ENCODE measurements around the gene EZR. TPM values are rescaled to one million over a fixed set of nuclear protein-coding genes. Genes with fewer than 3 reads are reported as not detected.

Gene EZR
- total RNA-seq, 1 experiment from 2014 or later, result 88.5 TPM

DNA sequence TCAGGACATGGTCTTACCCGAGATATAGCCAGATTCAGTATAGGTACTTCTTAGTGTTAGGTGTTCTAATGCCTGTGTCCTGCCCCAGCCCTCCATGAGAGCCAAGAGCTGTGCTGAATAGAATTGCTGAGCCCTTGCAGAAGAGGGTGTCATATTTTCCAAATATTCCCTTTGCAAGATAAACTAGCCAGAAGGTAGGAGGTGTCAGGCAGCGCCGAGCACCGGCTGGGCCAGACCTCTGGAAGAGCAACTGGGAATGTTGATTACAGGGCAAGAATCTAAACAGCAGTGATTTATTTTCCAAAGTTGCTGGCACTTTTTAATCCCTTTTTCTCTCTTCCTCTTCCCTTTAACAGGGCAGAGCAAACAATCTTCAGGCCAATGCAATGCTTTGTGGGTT is 37.1 kb upstream of the EZR start:
- Histone ChIP-seq H3K4me3 (ENCODE audit: low read length) (no peak overlapping the region), H3K4me2 (ENCODE audit: low read depth, low read length, poor library complexity, severe bottlenecking) (no peak overlapping the region), H3K27ac (ENCODE audit: low read length) (no peak overlapping the region), H3K9me3 (ENCODE audit: low read length) (no peaks in the 10 kb centered on the region), H3K4me1 (ENCODE audit: low read length) (peaks cover 20% of the 10 kb centered on the region), H3K36me3 (ENCODE audit: insufficient read depth, low read length) (no peaks in the 10 kb centered on the region), H3K9ac (ENCODE audit: low read length) (no peak overlapping the region), H4K20me1 (ENCODE audit: insufficient read depth, low read depth, low read length) (no peaks in the 10 kb centered on the region), H3K79me2 (ENCODE audit: low read length) (no peaks in the 10 kb centered on the region), H3K27me3 (ENCODE audit: low read length) (no peaks in the 10 kb centered on the region), H2AFZ (ENCODE audit: low read length) (no peak overlapping the region), H3K9me2 (replicated peaks; ENCODE audit: insufficient read depth, low read length) (no peaks in the 10 kb centered on the region)
- DNase-seq, result no peak

DNA sequence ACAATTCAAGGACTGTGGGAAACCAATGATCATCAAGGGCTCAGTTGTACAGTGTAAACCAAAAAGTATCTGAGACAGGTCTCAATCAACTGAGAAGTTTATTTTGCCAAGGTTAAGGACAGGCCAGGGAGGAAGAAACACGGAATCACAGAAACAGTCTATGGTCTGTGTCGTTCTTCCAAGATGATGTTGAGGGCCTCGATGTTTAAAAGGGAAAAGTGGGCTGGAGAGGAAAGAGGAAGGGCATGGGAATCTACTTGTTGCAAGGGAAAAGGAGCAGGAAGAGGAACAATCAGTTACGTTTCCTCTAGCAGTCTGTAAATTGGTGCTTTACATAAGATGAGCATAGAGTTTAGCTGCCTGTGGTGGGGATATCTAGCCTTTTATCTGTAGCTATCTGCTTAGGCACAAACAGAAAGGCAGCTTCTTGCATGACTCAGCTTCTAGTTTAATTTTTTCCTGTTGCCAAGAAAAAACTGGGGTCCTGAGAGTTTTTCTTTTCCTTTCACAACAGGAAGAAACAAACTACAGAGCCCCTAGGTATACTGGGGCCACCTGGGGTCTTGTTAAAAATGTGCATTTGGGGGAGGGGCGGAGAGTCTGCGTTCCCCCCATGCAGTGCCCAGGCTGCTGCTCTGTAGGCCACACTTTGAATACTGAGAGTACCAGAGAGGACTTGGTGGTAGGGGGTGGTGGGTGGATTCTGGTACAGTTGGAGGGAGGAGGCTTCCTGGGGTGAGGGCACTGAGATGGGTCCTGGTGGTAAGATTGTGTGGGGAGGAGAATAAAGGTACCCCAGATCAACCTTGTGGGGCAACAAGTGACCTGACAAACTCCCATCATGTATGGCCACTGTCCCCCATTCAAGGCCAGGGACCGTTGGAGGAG is 35.3 kb upstream of the EZR start:
- Histone ChIP-seq H3K27ac (ENCODE audit: low read length) (no peak overlapping the region), H3K36me3 (ENCODE audit: insufficient read depth, low read length) (no peaks in the 10 kb centered on the region), H4K20me1 (ENCODE audit: insufficient read depth, low read depth, low read length) (no peaks in the 10 kb centered on the region), H3K9me3 (ENCODE audit: low read length) (no peaks in the 10 kb centered on the region), H3K27me3 (ENCODE audit: low read length) (no peaks in the 10 kb centered on the region), H3K4me2 (ENCODE audit: low read depth, low read length, poor library complexity, severe bottlenecking) (no peak overlapping the region), H3K9me2 (replicated peaks; ENCODE audit: insufficient read depth, low read length) (no peaks in the 10 kb centered on the region), H3K9ac (ENCODE audit: low read length) (no peak overlapping the region), H3K4me1 (ENCODE audit: low read length) (peaks cover 32% of the 10 kb centered on the region), H3K4me3 (ENCODE audit: low read length) (no peak overlapping the region), H3K79me2 (ENCODE audit: low read length) (no peaks in the 10 kb centered on the region), H2AFZ (ENCODE audit: low read length) (peak overlapping the region; percentile 1; the same call in 1 of the 2 replicates)
- DNase-seq, result no peak

DNA sequence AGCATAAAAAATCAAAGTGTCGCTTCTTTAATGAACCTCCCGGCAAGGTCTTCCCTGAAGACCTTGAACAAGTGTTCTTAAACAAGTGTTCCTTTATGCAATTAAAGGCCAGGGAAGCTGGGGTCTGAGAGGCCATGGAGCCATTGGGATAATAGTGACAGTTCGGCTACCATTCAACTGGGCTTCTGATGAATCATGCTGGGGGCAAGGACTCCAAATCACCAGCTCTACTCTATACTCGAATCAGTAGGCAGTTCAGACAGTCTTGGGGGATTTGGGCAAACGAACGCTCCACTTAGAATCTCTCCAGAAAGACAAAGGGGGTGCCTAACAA is 34.7 kb upstream of the EZR start:
- H3K4me1 ChIP-seq (ENCODE audit: low read length), result peaks cover 32% of the 10 kb centered on the region

DNA sequence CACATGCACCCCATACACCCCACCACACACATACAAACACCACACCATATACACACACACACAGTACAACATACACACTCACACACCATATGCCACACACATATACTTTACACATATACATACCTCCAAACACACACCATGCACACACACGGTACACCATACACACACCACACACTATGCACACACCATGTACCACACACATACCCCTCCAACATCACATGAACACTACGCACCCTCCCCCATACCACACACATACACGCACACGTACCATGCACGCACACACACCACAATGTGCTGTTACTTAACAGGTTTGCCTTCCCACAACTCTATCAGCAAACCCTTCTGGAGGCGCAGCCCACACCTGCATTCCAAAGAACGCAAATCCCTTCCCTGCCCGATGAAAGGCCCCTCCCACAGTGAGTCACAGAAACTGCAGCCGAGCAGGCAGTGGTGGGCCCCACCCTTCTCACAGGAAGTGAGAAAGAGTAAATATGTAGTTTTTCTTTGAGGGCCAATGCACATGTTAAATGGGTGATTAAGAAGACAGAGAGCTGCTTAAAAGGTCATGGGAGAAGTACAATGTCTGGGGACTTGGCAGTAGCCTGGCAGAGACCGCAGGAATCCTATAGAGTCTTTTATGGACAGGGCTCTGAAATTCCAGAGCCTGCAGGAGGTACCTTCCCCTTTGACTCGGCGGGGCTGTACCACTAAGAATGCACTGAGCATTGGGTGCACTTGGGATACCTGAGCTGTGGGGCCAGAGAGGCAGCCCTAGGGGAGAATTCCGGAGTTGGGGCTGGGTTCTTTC is 34.1 kb upstream of the EZR start:
- H3K4me3 ChIP-seq (ENCODE audit: low read length), result no peak overlapping the region
- peaks cover 32% of the 10 kb centered on the region for H3K4me1 ChIP-seq (ENCODE audit: low read length)
- no peaks in the 10 kb centered on the region for H3K9me3 ChIP-seq (ENCODE audit: low read length)
- no peaks in the 10 kb centered on the region for H3K9me2 ChIP-seq (replicated peaks; ENCODE audit: insufficient read depth, low read length)
- H3K79me2 ChIP-seq (ENCODE audit: low read length), result no peaks in the 10 kb centered on the region
- no peak overlapping the region for H3K9ac ChIP-seq (ENCODE audit: low read length)
- peak overlapping the region; percentile 56; the same call in 1 of the 2 replicates for H2AFZ ChIP-seq (ENCODE audit: low read length)
- no peak overlapping the region for H3K4me2 ChIP-seq (ENCODE audit: low read depth, low read length, poor library complexity, severe bottlenecking)
- H3K27ac ChIP-seq (ENCODE audit: low read length), result no peak overlapping the region
- no peaks in the 10 kb centered on the region for H4K20me1 ChIP-seq (ENCODE audit: insufficient read depth, low read depth, low read length)
- H3K36me3 ChIP-seq (ENCODE audit: insufficient read depth, low read length), result no peaks in the 10 kb centered on the region
- H3K27me3 ChIP-seq (ENCODE audit: low read length), result no peaks in the 10 kb centered on the region
- DNase-seq, result peak; percentile 57

More for the DNA sequence above, 34.7 kb upstream of the EZR start:
- H3K4me2 ChIP-seq (ENCODE audit: low read depth, low read length, poor library complexity, severe bottlenecking), result no peak overlapping the region
- no peak overlapping the region for H2AFZ ChIP-seq (ENCODE audit: low read length)
- no peak overlapping the region for H3K9ac ChIP-seq (ENCODE audit: low read length)
- H4K20me1 ChIP-seq (ENCODE audit: insufficient read depth, low read depth, low read length), result no peaks in the 10 kb centered on the region
- H3K9me3 ChIP-seq (ENCODE audit: low read length), result no peaks in the 10 kb centered on the region
- no peak overlapping the region for H3K27ac ChIP-seq (ENCODE audit: low read length)
- H3K27me3 ChIP-seq (ENCODE audit: low read length), result no peaks in the 10 kb centered on the region
- DNase-seq, result no peak
- H3K36me3 ChIP-seq (ENCODE audit: insufficient read depth, low read length), result no peaks in the 10 kb centered on the region
- H3K9me2 ChIP-seq (replicated peaks; ENCODE audit: insufficient read depth, low read length), result no peaks in the 10 kb centered on the region
- H3K79me2 ChIP-seq (ENCODE audit: low read length), result no peaks in the 10 kb centered on the region
- H3K4me3 ChIP-seq (ENCODE audit: low read length), result no peak overlapping the region

DNA sequence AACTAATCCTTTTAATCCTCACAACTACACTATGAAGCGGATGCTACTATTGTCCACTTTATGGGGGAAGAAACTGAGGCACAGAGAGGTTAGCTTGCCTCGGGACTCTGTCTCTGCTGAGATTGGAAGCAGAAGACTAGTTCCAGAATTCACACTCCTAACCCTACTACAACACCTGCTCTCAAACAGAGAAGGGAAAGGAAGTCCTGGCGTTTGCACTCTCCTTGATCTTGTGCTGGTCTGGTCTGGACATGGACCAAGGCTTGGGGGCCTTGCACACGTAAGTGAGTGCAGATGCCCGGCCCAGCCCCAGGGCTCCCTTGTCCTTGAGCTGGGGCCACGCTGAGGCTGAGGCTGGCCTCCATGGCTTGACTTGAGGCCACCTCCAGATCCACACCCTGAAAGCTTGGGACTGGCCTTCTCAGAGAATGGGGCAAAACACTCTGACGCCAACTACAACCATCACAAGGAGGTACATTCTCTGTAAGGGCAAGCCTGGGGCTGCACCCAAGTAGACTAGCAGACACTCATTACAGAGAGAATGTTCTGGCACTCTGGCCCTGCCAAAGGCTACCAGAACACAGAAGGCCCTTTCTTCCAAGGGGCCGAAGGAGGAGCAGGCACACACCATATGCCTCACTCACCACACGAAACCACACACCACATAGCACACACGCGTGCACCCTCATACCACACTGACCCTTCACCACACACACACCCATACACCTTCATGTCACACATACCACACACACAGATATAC is 33.3 kb upstream of the EZR start:
- Histone ChIP-seq H3K4me3 (ENCODE audit: low read length) (no peak overlapping the region), H3K27ac (ENCODE audit: low read length) (no peak overlapping the region), H3K4me2 (ENCODE audit: low read depth, low read length, poor library complexity, severe bottlenecking) (no peak overlapping the region)

DNA sequence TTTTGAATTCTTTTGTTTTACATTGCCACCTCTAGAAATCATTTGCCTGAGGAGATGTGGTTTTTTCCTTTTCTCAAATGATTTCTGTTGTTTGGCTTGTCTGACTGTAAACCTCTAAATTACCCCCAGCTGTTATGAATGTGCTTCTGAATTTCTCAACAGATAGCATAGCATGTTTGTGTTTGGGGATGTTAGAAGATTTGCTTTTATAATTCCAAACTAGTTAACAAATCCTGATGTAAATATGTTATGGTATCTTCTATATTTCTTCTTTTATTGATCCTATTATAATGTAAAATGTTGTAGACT is 31.6 kb upstream of the EZR start:
- Histone ChIP-seq H3K27ac (ENCODE audit: low read length) (no peak overlapping the region), H3K36me3 (ENCODE audit: insufficient read depth, low read length) (no peaks in the 10 kb centered on the region), H3K9me2 (replicated peaks; ENCODE audit: insufficient read depth, low read length) (no peaks in the 10 kb centered on the region), H3K27me3 (ENCODE audit: low read length) (no peaks in the 10 kb centered on the region), H3K9me3 (ENCODE audit: low read length) (no peaks in the 10 kb centered on the region), H2AFZ (ENCODE audit: low read length) (no peak overlapping the region), H3K4me3 (ENCODE audit: low read length) (no peak overlapping the region), H4K20me1 (ENCODE audit: insufficient read depth, low read depth, low read length) (no peaks in the 10 kb centered on the region), H3K9ac (ENCODE audit: low read length) (no peak overlapping the region), H3K4me2 (ENCODE audit: low read depth, low read length, poor library complexity, severe bottlenecking) (no peak overlapping the region), H3K4me1 (ENCODE audit: low read length) (peaks cover 32% of the 10 kb centered on the region), H3K79me2 (ENCODE audit: low read length) (no peaks in the 10 kb centered on the region)
- DNase-seq, result no peak

More for the DNA sequence above, 33.3 kb upstream of the EZR start:
- H3K9me3 ChIP-seq (ENCODE audit: low read length), result no peaks in the 10 kb centered on the region
- no peaks in the 10 kb centered on the region for H3K27me3 ChIP-seq (ENCODE audit: low read length)
- H3K9me2 ChIP-seq (replicated peaks; ENCODE audit: insufficient read depth, low read length), result no peaks in the 10 kb centered on the region
- no peak overlapping the region for H2AFZ ChIP-seq (ENCODE audit: low read length)
- DNase-seq, result no peak
- no peaks in the 10 kb centered on the region for H4K20me1 ChIP-seq (ENCODE audit: insufficient read depth, low read depth, low read length)
- no peaks in the 10 kb centered on the region for H3K36me3 ChIP-seq (ENCODE audit: insufficient read depth, low read length)
- H3K79me2 ChIP-seq (ENCODE audit: low read length), result no peaks in the 10 kb centered on the region
- no peak overlapping the region for H3K9ac ChIP-seq (ENCODE audit: low read length)
- peaks cover 32% of the 10 kb centered on the region for H3K4me1 ChIP-seq (ENCODE audit: low read length)

DNA sequence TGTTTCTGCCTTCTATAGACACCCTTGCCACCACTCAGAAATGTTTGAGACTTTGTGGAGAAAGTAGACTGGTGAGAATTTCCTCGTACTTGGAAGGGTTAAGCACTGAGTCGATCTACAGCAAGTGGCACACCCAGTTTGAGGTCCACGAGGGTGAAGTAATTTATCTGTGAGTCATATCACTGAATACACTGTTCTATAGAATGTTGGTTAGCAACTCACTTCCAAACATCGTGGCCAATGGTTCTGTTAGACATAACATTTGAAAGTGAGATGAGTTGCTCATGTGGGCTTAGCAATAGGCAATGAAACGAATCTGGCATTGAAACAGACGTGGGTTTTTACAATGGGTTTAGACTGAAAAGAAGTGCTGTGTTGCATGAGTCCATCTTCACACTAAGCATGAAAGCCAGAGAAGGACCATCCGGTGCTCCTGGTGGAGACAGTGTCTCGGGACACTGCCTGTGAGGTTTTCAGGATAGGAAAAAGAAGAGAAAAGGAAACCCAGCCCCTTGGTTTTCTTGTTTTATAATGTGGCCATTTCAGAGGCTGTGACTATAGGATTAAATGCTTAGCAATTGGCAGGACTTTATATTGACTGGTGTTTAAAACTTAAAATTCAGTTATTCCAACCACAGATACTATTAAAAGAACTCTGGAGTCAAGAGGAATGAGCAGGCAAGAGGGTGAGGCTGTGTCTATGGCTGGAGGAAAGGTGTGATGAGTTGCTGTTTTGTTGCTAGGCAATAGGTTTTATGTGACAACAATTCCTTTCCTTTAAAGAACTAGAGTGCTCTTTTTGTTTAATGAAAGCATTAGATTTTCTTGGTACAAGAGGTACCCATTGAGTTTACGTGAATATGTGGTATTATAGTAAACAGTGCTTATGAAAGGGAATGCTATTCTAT is 31.0 kb upstream of the EZR start:
- Histone ChIP-seq H3K4me3 (ENCODE audit: low read length) (no peak overlapping the region), H2AFZ (ENCODE audit: low read length) (no peak overlapping the region), H3K4me2 (ENCODE audit: low read depth, low read length, poor library complexity, severe bottlenecking) (no peak overlapping the region), H3K4me1 (ENCODE audit: low read length) (peaks cover 32% of the 10 kb centered on the region), H3K27me3 (ENCODE audit: low read length) (no peaks in the 10 kb centered on the region), H3K9me3 (ENCODE audit: low read length) (no peaks in the 10 kb centered on the region), H3K9me2 (replicated peaks; ENCODE audit: insufficient read depth, low read length) (no peaks in the 10 kb centered on the region), H3K27ac (ENCODE audit: low read length) (no peak overlapping the region), H3K36me3 (ENCODE audit: insufficient read depth, low read length) (no peaks in the 10 kb centered on the region), H3K9ac (ENCODE audit: low read length) (no peak overlapping the region), H3K79me2 (ENCODE audit: low read length) (no peaks in the 10 kb centered on the region), H4K20me1 (ENCODE audit: insufficient read depth, low read depth, low read length) (no peaks in the 10 kb centered on the region)
- no peak for DNase-seq

Data from Karpas-422 (cell line).